ENCODE data around the gene RNASE13.

- TF ChIP-seq CTCF (IDR thresholded peaks at IDR 0.05), result no peak
- TF ChIP-seq ZFX (IDR thresholded peaks at IDR 0.05; ENCODE audit: borderline replicate concordance), result no peak
Measured at GRCh38 chr14:21029917-21030316, 4.7 kb downstream of the RNASE13 start, which contains the start of gene TPPP2.

Data from 22Rv1 (cell line).